Right renal cortex interstitium (tissue), 3 donors: ENCODE data around the gene PXN. TPM values are rescaled to one million over a fixed set of nuclear protein-coding genes. Genes with fewer than 3 reads are reported as not detected.
"Not testable (repeated sequence)": the region's sequence is repeated elsewhere in the genome, so short reads cannot be mapped to it uniquely, and the experiment has no call there.

ENCODE experiments used
- DNase-seq, 3 donors: peaks; one replicate each; pipeline ENCODE4 v3.0.0-alpha.2; 2013; ENCODE audit warnings: low read depth in 3 of 3, low spot score in 2 of 3
- polyA plus RNA-seq, 3 donors: library from polyadenylated mRNA; unstranded; fragments of 120-200 nt; gene quantifications; one replicate each; pipeline ENCODE4 v1.2.1, GENCODE V29; 2013; ENCODE audit not compliant: insufficient read length in 3 of 3

The PXN gene
- polyA plus RNA-seq, 3 donors: 52.8 to 58.9 (median 56.8) TPM

DNA sequence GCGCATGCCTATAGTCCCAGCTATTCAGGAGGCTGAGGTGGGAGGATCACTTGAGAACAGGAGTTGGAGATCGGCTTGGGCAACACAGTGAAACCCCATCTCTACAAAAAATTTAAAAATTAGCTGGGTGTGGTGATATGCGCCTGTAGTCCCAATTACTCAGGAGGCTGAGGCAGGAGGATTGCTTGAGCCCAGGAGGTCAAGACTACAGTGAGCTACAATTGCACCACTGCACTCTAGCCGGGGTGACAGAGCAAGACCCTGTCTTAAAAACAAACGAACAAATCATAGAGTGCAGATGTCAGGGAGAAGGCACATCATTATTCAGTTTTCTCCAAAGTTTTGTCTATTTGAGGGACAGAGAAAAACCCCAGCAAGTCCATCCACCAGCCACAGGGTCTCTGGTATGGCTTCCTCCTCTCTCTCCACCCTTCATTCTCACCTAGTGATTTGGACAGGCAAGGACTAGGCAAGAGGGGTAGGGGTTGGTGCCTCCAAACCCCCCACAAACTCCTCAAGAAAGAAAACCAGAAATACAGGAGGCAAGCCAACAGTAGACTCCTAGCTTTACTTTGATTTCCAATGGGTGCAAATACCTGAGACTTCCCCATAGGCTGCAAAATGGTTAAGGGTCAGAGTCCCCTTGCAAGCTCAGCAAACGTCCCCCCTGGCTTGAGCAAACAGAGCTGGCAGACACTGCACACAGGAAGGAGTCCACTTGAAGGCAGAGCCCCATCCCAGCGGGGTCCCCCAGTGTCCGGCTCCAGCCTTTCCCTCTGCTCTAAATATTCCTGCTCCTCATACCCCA is 38.1 kb downstream of the PXN start:
- no peak for DNase-seq

DNA sequence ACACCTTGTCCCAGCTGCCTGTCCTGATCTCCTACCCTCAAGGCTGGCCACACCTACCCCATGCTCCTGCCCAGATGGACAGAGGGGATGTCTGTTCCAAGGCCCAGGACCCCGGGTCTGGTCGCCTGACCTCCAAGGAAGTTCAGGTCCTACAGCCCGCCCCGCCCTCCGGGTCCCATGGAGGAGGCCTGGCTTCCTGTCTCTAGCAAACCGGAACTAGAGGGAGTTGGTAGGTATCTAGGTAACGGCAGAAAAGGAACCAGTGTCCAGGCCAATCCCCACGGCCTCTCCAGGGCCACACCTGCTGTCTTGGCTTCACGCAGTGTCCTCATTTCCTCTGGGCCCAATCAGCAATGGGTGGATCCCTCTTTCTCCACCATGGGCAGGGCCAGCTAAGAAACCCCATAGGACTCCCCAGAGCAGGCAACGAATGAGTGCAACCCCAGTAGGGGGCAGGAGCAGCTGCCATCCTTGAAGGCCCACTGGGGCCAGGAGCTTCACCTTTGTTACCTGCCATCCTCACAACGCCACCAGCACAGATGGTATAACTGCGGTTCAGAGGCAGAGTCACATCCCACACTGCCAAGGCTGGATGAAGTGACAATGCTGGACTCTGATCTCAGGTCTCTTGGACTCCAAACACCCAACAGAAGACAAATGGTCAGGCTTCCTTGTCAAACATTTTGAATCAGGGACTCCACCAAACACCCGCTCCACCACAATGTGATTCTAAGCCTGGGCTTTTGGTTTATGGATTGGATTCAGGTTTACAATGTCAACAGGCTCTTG is 39.5 kb downstream of the PXN start:
- DNase-seq: no peak

DNA sequence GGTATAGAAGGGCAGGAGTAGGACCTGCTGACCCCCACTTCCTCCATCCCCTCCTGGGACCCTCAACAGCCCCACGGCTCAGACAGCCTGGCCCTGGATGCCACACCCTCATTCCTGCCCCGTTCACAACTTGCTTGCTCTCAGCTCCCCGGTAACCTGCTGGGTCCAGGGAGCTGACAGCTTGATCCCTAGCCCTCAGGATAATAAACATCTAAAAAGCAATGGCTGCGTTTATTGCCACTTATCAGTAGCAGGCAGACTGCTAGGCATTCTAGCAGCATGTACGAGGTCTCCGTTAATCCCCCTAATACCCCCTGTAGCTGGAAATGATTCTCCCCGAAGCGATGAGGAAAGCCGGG is 40.4 kb downstream of the PXN start:
- DNase-seq: no peak

DNA sequence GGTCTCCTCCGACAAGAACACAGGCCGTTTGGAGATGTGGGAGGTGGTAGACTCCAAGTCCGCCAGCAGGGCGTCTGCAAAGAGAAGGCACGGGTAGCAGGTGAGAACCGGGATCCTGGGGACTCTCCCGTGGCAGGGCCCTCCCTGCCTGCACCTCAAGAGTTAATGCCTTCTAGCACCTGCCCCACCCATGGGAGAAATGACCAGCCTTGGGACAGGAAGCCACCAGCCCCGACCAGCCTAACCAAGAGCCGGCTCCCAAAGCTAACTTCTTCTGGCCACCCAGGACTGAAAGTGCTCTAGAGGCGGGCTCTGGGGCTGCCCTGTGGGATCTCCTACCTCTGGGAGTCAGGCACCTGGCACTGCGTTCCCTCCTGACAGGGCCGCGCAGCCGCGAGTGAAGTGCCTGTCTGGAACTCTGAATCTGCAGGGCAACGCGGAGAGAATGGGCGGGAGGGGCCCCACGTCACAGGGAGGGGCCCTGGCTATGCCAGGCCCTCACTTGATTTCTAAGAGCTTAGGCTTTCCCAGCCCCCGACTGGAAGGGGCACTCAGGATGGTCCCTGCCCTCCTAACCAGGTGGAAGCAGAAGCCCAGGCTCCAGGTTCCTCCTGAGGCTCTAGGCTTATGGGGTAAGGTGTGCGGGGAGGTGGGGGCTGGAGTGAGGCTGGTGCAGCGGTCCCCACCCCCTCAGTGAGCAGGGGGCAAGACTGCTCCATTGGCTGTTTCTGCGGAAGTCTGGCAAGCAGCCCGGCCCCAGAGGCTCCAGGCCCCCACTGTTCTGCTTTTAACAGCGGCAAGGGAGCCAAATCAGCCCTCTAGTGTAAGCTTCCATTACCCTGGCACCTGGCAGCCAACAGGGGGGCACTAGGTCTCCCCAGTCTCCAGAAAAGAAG is 41.0 kb downstream of the PXN start:
- DNase-seq: no peak

DNA sequence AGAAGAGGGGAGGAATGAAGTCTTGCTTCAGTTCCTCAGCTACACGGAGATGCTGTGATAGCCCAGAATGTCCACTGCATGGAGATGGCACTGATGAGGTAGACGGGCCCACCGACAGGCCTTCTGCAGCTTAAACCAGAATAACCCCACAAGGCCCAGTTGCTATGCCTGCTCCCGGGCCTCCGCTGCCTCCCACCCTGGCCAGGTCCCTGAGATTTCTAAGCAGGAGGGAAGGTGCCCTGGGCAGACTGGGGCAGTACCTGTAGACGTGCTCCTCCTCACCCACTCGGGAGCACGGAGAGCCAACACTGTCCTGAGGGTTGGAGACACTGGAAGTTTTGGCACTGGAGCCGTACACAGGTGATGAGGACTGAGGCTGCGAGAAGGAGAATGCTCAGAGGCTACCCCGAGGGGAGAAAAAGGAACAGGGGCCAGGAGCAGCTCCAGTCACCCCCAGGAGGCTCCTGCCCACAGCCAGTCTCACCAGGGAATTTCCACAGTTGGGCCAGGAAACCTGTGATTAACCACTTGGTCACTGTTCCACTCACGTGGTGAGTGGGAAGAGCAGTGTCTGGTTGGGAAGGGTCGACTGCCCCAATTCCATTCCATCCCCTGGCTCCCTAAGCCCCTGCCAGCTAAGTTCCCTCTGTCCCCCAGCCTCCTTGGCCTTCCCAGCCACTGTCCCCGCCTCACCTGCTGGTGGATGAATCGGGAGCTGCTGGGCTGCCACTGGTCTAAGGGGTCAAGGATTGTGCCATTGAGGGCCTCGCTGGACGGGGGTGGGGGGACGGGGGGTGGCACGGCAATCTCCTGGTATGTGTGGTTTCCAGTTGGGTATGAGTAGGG is 41.8 kb downstream of the PXN start:
- DNase-seq: no peak

DNA sequence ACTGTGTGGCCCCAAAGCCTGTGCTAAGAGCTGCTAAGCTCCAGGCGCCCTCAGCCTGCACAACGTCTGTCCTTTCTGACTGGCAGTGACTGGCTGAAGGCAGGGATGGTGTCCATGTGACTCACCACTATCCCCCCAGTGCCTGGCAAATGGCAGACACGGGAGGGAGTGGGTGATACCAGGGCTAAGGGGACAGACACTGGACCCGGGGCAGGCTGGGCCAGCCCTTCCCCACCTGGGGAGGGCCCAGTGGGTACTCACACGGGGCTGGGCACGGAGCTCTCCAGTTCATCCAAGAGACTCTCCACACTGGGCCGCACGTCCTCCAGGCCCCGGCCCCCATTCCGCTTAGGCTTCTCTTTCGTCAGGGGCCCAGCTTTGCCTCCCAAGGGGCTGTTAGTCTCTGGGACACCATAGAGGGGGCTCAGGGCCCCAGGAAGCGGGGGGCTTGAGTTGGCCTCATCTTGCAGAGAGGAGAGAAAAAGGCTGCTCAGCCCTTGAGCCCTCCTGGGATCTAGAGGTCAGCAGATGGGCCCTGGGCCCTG is 43.2 kb downstream of the PXN start:
- no peak for DNase-seq

DNA sequence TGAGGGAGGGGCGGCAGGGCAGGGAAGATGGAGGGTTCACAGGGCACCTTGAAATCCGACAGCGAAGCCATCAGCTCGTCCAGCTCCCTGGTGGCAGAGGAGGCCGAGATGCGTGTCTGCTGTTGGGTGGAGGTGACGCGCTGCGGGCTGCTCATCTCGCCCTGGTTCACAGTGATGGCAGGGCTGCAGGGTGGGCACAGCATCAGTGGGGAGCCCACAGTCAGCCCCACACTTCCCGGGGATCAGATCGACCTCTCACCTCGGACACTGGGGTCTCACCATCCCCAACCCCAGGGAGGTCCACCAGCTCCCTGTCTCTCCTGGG is 44.0 kb downstream of the PXN start:
- DNase-seq: no peak

DNA sequence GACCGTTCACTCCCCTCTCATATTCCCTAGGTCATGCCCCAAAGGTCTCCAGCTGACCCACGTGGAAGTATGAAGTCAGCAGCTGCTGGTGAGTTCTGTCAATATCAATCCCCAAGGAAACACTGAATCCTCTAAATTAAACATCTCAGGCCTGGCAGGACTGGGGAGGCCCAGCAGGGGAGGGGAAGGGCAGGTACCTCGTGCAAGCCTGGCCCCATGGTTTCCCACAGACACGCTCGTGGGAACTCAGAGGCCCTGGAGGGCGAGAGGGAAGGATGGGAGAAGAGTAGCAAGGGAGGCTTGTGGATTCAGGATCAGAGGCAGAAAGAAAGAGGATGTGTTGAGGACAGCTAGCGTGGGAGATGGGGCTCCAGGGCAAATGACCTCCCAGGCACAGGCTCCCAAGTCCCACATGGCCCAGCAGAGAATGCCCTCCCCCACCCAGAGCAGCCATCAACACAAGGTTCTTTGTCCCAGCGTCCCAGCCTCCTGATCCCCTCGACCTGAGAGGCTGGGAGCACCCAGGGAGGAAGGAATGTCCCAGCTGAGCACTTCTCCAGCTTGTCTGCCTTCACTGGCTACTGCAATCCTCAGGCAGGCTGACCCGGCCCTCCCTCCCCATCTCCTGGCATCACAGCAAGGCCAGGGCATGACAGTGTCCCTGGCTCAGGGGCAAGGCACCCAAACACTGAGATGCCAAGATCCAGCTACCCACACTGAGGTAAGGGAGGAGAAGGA is 44.5 kb downstream of the PXN start:
- DNase-seq: no peak

DNA sequence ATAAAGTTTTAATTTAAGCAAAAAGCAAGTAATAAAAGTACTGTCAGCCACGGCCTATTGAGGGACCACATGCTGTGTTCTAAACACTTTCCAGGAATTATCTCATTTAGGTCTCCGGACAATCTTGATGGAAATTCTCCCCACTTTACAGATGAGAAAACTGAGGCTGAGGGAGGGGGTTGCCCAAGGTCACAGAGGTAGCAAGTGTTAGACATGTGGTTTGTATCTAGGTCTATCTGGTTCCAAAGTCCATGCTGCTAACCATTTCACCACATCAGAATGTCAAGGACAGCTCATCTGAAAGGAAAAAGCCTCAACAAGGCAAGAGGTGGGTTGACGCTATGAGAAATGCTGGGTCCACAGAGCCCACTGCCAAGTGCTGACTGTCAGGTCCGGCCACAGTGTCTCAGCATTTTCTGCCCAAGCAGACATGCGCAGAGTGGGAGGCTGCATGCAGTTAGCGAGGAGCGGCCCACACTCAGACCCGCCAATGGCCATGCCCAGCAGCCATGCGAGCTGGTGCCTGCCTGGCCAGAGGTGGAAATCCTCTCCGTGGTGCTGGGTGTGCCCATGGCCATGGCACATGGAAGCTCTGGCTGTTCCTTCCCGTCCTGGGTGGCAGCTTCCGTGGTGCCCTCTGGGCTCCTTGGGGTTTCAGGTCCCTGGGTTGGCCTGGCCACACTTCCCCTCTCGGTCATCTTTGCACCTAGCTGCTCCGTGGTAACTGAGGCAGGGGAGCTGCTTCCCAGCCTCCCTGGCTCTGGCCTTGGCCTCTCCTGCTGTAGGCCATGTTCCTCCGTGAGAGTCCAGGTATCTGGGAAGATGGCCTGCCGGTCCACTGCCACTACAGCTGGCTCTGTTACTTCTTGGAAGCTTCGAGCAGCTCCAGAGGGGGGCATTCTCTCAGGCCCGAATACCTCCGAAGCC is 46.6 kb downstream of the PXN start:
- DNase-seq: no peak

DNA sequence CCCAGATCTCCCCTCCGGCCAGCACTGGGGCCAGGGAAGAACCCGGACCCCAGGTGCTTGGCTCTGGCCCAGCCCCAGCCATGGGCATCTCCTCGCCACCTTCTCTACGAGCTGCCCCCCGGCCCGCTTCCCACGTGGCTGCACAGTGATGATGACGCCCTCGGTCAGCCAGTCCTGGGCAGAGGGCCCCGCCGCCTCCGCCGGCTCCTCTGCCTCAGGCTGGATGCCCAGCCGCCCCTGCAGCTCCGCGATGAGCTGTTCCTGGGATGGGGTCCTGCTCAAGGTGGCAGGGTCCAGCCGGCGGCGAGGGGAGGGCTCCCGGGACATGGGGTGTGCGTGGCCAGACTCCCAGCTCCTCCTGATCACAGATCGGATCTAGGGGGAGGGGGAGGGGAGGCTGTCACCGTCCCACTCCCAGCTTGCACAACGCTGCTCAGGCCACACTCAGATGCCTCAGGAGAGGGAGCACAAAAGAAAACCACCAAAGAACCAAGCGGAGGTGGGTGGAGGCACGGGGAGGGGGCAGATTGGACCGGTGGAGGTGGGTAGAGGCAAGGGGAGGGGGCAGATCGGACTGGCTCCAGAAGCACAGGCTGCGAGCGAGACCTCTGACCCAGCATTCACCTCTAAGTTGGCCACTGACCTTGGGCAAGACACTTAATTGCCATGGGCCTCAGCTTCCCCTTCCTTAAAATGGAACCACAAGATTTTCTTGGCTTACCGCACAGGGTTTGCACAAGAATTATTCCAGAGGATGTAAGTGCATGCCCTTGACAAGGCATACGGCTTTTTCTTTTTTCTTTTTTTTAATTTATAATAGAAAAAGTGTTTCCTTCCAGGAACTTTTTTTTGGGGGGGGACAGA is 48.6 kb downstream of the PXN start:
- no peak for DNase-seq

DNA sequence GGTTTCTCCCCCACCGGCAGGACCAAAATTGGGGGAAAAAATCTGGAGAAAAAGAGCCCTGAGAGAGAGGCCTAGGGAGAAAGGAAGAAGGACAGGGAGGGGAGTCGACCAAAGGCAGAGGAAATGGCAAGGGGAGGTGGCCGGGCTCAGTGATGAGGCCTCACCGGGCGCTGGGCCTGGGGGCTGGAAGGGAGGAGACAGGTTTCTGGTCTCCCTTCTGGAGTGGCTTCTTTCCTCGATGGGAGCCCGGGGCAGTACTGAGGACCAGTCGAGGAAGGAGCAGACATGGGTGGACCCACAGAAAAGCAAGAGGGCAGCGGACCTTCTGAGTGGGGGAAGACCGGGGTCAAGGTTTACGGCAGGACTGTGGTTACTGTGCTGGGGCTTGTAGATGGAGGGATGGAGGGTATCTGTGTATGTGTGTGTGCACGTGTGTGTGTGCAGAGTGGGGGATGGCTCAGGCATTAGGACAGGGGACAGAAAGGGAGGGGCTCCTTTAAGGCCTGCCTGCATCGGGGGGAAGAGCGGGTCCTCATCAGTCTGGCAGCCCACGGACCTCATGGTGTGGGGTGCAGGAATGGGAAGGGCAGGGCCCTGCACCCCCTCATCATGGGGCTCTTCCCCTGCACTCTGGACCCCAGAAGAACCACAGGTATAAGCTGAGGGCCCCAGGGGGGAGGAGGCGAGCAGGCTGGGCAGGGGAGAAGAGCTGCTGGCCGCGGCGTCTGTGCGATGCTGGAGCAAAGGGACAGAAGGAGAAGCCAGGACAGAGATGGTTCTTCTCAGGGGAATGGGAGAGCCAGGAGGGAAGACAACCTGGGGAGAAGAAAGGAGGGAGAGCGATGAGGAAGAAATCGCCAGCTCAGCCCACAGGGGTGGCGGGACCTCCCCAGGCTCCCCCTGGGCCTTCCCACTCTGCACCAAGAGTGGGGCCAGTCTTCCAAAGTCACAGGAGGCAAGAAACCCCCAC is 49.5 kb downstream of the PXN start:
- DNase-seq: no peak

DNA sequence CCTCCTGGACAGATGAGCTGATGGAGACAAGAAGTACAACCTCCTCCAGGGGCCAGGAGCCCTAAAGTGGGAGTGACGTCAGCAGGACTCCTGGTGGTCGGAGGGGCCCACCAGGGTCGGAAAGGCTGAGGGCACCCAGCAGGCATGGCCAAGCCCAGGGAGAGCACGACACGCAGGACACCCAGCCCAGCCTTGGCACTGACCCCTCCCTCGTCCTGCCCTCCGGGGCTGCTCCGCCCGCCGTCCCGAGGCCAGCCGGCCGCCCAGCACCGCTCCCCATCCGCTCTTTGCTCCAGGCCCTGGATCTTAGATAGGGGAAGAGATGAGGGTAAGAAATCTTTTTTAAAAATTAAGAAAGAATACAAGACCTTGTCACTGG is 50.2 kb downstream of the PXN start:
- no peak for DNase-seq

DNA sequence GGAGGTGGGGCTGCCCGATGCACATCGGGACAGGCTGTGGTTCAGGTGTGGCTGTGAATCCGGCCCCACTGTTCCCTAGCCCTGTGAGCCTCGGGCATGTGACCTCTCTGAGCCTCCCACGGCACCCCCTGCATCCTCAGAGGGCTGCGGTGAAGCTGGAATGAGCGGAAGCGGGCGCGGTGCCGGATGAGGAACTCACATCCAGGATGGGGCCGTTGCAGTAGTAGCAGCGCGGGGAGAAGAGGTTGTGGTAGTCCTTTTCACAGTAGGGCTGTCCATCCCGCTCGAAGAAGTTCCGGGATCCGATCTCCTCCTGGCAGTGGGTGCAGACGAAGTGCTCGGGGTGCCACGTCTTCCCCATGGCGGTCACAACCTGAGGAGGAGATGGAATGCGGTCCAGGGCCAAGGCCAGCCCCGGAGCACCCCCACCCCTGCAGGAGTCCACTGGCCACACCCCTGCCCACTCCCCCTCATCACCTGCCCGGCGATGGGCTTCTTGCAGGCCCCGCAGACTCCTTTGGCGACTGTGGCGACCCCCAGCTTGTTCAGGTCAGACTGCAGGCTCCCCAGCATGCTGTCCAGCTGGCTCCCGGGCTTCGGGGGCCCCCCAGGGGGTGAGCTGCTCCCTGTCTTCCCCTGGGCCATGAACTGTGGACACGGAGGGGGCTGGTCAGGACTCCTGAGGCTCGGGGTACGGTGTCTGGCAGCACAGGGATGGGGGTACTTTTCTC is 50.7 kb downstream of the PXN start:
- DNase-seq: no peak

DNA sequence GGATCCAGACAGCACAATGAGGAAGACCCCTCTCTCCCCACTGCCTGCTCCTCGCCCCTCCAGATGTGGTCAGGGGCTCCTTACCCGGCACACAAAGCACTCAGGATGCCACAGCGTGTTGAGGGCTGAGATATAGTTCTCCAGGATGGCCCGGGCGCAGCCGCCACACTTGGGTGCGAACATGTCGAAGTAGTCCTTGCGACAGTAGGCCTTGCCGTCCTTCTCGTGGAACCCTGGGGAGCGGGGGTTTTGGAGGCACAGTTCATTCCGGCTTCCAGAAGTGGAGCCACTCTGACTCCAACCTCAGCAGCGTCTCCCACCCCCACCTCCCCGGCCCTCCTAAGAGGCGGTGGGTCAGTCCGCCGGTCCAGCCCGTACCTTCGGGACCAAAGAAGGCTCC is 51.8 kb downstream of the PXN start:
- no peak for DNase-seq

DNA sequence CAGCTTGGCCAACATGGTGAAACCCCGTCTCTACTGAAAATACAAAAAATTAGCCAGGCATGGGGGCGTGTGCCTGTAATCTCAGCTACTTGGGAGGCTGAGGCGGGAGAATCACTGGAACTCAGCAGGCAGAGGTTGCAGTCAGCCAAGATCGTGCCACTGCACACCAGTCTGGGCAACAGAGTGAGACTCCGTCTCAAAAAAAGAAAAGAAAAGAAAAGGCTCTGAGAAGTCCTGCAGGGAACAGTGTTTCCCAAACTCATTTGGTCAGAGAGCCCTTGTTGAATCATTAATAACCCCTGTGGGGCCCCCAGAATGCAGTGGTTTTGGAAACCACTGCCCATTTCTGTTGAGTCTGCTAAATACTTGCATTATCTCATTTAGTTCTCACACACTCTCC is 52.3 kb downstream of the PXN start:
- DNase-seq: not testable (repeated sequence)

DNA sequence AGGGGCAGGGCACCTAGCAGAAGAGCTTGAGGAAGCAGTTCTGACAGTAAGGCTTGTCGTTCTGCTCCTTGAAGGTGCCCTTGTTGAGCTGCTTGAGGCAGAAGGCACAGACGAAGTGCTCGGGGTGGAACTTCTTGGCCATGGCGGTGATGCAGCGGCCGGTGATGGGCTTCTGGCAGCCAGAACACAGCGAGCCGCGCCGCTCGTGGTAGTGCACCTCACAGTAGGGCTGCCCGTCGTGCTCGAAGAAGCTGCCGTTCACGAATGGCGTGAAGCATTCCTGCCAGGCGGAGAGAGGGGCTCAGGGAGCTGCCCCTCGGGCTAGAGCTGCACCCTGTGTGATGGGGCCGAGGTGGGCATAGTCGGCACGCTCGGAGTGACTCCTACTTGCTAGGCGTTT is 53.2 kb downstream of the PXN start:
- DNase-seq: no peak
